HG03432 (cell line): ENCODE results near the gene MAML2.
A peak's percentile ranks its signal among the peaks of the same experiment; 100 is the strongest.

ENCODE experiments used
- ATAC-seq: cut with Tn5 transposase; IDR thresholded peaks from one replicate; pipeline ENCODE4 v1.9.1; 2021; ENCODE audit warnings: mild to moderate bottlenecking, moderate library complexity; ENCODE audit not compliant: unreplicated experiment

The MAML2 gene

GRCh38 chr11:96084610-96085318 is 258.2 kb downstream of the MAML2 start:
- ATAC-seq: no peak

- no peak for ATAC-seq
These were observed 260.1 kb downstream of the MAML2 start for GRCh38 chr11:96082936-96083335.

- no peak for ATAC-seq
These were observed 260.7 kb downstream of the MAML2 start for GRCh38 chr11:96082002-96082899.

- no peak for ATAC-seq
These were observed 261.4 kb downstream of the MAML2 start for GRCh38 chr11:96081561-96081960.

GRCh38 chr11:96079691-96080090 is 263.3 kb downstream of the MAML2 start:
- ATAC-seq: no peak

- peak; percentile 79 for ATAC-seq
These were observed 267.4 kb downstream of the MAML2 start for GRCh38 chr11:96075532-96075959.

GRCh38 chr11:96074551-96075310 is 268.3 kb downstream of the MAML2 start:
- peak; percentile 44 for ATAC-seq

- no peak for ATAC-seq
These were observed 269.5 kb downstream of the MAML2 start for GRCh38 chr11:96073536-96073935.

GRCh38 chr11:96072592-96072991 is 270.4 kb downstream of the MAML2 start:
- no peak for ATAC-seq

GRCh38 chr11:96070453-96070852 is 272.5 kb downstream of the MAML2 start:
- no peak for ATAC-seq

GRCh38 chr11:96067160-96067559 is 275.8 kb downstream of the MAML2 start:
- no peak for ATAC-seq

- ATAC-seq: no peak
These were observed 277.6 kb downstream of the MAML2 start for GRCh38 chr11:96065379-96065778.

- ATAC-seq: no peak
These were observed 279.1 kb downstream of the MAML2 start for GRCh38 chr11:96063886-96064285.

- ATAC-seq: no peak
These were observed 279.9 kb downstream of the MAML2 start for GRCh38 chr11:96063053-96063452.

- ATAC-seq: peak; percentile 85
These were observed 280.9 kb downstream of the MAML2 start for GRCh38 chr11:96062134-96062533.

- no peak for ATAC-seq
These were observed 281.3 kb downstream of the MAML2 start for GRCh38 chr11:96061730-96062129.

GRCh38 chr11:96061069-96061468 is 281.9 kb downstream of the MAML2 start:
- no peak for ATAC-seq

GRCh38 chr11:96057502-96057901 is 285.5 kb downstream of the MAML2 start:
- no peak for ATAC-seq

GRCh38 chr11:96056576-96056975 is 286.4 kb downstream of the MAML2 start:
- ATAC-seq: no peak

GRCh38 chr11:96055706-96056387 is 287.1 kb downstream of the MAML2 start:
- no peak for ATAC-seq
